T-helper 17 cell (primary cell): ENCODE data around the gene MFSD11. TPM values are rescaled to one million over a fixed set of nuclear protein-coding genes. Genes with fewer than 3 reads are reported as not detected.
"Not testable (repeated sequence)": the region's sequence is repeated elsewhere in the genome, so short reads cannot be mapped to it uniquely, and the experiment has no call there.

Experiments
- ATAC-seq: fragments of 150-1000 bp; cut with Tn5 transposase; 2 replicates; pipeline ENCODE4 v1.10.0; 2021; ENCODE audit warnings: mild to moderate bottlenecking, moderate library complexity
- DNase-seq, 3 donors: peaks; one replicate each; pipeline versions ENCODE4 v3.0.0 to v3.0.0-alpha.2; 2020 to 2021
- H3K9me3 ChIP-seq: one replicate; pipeline ENCODE4 v1.7.0; 2013; ENCODE audit warnings: low read length, mild to moderate bottlenecking; ENCODE audit not compliant: control insufficient read depth, poor library complexity, severe bottlenecking
- H3K27ac Mint-ChIP-seq: one replicate; pipeline ENCODE4 v1.8.0; 2022; ENCODE audit warnings: mild to moderate bottlenecking, moderate library complexity, mixed read lengths
- H3K27me3 Mint-ChIP-seq: one replicate; pipeline ENCODE4 v1.8.0; 2022; ENCODE audit warnings: mixed read lengths
- H3K36me3 Mint-ChIP-seq: one replicate; pipeline ENCODE4 v1.8.0; 2022; ENCODE audit warnings: low read depth, mixed read lengths
- H3K4me1 Mint-ChIP-seq: one replicate; pipeline ENCODE4 v1.8.0; 2022; ENCODE audit warnings: mild to moderate bottlenecking, mixed read lengths
- H3K4me3 Mint-ChIP-seq: one replicate; pipeline ENCODE4 v1.8.0; 2022; ENCODE audit warnings: mild to moderate bottlenecking, moderate library complexity, mixed read lengths
- total RNA-seq, 4 donors: library from RNA in 2 of 4; stranded (reverse) in 2 of 4; gene quantifications; one replicate each; pipeline ENCODE4 v1.2.3 and lab custom pipeline; 2022 to 2026

The MFSD11 gene
- total RNA-seq, 2 donors from 2014 or later: 29.4 to 36.7 TPM

GRCh38 chr17:76792348-76792747 is 54.4 kb downstream of the MFSD11 start:
- H3K9me3 ChIP-seq: no peaks in the 10 kb centered on the region
- peaks cover 18% of the 10 kb centered on the region for H3K4me1 Mint-ChIP-seq
- ATAC-seq: no peak
- H3K27me3 Mint-ChIP-seq: no peaks in the 10 kb centered on the region
- no peak for DNase-seq
- no peak overlapping the region for H3K4me3 Mint-ChIP-seq
- H3K27ac Mint-ChIP-seq: peak overlapping the region; percentile 73
- peaks cover 2% of the 10 kb centered on the region for H3K36me3 Mint-ChIP-seq

GRCh38 chr17:76793775-76794174 is 55.9 kb downstream of the MFSD11 start:
- Mint-ChIP-seq H3K27ac (peak overlapping the region; percentile 43), H3K4me1 (peaks cover 18% of the 10 kb centered on the region), H3K4me3 (no peak overlapping the region), H3K36me3 (peaks cover 2% of the 10 kb centered on the region), H3K27me3 (no peaks in the 10 kb centered on the region)
- ATAC-seq (no peak), DNase-seq (no peak)
- H3K9me3 ChIP-seq: no peaks in the 10 kb centered on the region

DNA sequence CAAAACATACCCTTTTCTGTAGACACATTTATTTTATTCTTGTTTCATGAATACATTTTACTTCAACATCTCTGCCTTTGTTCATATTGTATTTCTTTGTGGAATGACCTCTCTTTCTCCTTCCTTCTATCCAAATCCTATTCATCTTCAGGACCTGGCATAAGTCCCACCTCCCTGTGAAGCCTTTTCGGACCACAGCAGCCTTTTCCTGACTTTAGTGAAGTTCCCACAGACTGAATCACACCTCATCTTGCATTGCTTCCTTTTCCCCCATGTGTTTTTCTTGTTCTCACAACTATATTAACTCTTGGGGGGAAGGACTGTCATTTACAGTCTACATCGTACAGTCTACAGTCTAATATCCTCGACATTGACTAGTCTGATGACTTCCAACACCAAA is 58.2 kb downstream of the MFSD11 start:
- no peak overlapping the region for H3K4me3 Mint-ChIP-seq
- no peak for DNase-seq
- no peaks in the 10 kb centered on the region for H3K9me3 ChIP-seq
- H3K27ac Mint-ChIP-seq: no peak overlapping the region
- H3K36me3 Mint-ChIP-seq: peaks cover 2% of the 10 kb centered on the region
- H3K27me3 Mint-ChIP-seq: no peaks in the 10 kb centered on the region
- H3K4me1 Mint-ChIP-seq: peaks cover 16% of the 10 kb centered on the region
- ATAC-seq: no peak

- H3K27ac Mint-ChIP-seq: no peak overlapping the region
- H3K4me1 Mint-ChIP-seq: peaks cover 7% of the 10 kb centered on the region
Measured at GRCh38 chr17:76797241-76797840, 59.4 kb downstream of the MFSD11 start.

DNA sequence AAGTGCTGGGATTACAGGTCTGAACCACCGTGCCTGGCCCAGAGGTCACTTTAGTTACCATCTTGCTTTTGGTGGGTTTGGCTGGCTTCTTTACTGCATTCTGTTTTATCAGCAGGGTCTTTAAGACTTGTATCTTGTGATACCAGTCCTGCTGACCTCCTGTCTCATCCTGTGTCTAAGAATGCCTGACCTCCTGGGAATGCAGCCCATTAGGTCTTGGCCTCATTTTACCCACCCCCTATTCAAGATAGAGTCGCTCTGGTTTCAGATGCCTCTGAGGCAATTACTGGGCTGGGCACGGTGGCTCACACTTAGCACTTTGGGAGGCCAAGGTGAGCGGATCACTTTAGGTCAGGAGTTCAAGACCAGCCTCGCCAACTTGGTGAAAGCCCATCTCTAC is 63.8 kb downstream of the MFSD11 start:
- Mint-ChIP-seq H3K27me3 (no peaks in the 10 kb centered on the region), H3K36me3 (no peaks in the 10 kb centered on the region), H3K4me1 (no peaks in the 10 kb centered on the region), H3K4me3 (no peak overlapping the region), H3K27ac (no peak overlapping the region)
- no peaks in the 10 kb centered on the region for H3K9me3 ChIP-seq
- DNase-seq (no peak), ATAC-seq (no peak)

More at GRCh38 chr17:76797241-76797840, 59.4 kb downstream of the MFSD11 start:
- DNase-seq: no peak
- H3K9me3 ChIP-seq: no peaks in the 10 kb centered on the region
- H3K27me3 Mint-ChIP-seq: no peaks in the 10 kb centered on the region
- H3K4me3 Mint-ChIP-seq: no peak overlapping the region
- no peak for ATAC-seq
- peaks cover 2% of the 10 kb centered on the region for H3K36me3 Mint-ChIP-seq

- Mint-ChIP-seq H3K4me3 (no peak overlapping the region), H3K36me3 (no peaks in the 10 kb centered on the region), H3K27ac (no peak overlapping the region), H3K27me3 (no peaks in the 10 kb centered on the region), H3K4me1 (no peaks in the 10 kb centered on the region)
- ATAC-seq: no peak
- no peak for DNase-seq
- no peaks in the 10 kb centered on the region for H3K9me3 ChIP-seq
Measured at GRCh38 chr17:76805319-76805718, 67.4 kb downstream of the MFSD11 start.

DNA sequence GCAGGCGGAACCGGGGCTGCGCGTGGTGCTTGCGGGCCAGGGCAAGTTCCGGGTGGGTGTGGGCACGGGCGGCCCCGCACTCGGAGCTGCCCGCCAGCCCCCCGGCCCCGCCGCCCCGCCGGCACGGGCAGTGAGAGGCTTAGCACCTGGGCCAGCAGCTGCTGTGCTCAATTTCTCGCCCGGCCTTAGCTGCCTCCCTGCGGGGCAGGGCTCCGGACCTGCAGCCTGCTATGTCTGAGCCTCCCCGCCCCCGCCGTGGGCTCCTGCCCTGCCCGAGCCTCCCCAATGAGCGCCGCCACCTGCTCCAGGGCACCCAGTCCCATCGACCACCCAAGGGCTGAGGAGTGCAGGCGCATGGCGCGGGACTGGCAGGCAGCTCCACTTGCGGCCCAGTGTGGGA is 68.2 kb downstream of the MFSD11 start:
- not testable (repeated sequence) for H3K27ac Mint-ChIP-seq, H3K27me3 Mint-ChIP-seq, ATAC-seq, DNase-seq, H3K9me3 ChIP-seq, H3K4me3 Mint-ChIP-seq, H3K4me1 Mint-ChIP-seq, H3K36me3 Mint-ChIP-seq

- not testable (repeated sequence) for ATAC-seq, H3K27me3 Mint-ChIP-seq, H3K36me3 Mint-ChIP-seq, H3K4me1 Mint-ChIP-seq, H3K4me3 Mint-ChIP-seq, H3K9me3 ChIP-seq, H3K27ac Mint-ChIP-seq, DNase-seq
Measured at GRCh38 chr17:76806767-76807166, 68.8 kb downstream of the MFSD11 start.

- no peak overlapping the region for H3K4me3 Mint-ChIP-seq
- no peaks in the 10 kb centered on the region for H3K9me3 ChIP-seq
- no peak overlapping the region for H3K27ac Mint-ChIP-seq
- no peaks in the 10 kb centered on the region for H3K4me1 Mint-ChIP-seq
- DNase-seq (no peak), ATAC-seq (no peak)
- H3K27me3 Mint-ChIP-seq: no peaks in the 10 kb centered on the region
- H3K36me3 Mint-ChIP-seq: no peaks in the 10 kb centered on the region
Measured at GRCh38 chr17:76808326-76808725, 70.4 kb downstream of the MFSD11 start.

DNA sequence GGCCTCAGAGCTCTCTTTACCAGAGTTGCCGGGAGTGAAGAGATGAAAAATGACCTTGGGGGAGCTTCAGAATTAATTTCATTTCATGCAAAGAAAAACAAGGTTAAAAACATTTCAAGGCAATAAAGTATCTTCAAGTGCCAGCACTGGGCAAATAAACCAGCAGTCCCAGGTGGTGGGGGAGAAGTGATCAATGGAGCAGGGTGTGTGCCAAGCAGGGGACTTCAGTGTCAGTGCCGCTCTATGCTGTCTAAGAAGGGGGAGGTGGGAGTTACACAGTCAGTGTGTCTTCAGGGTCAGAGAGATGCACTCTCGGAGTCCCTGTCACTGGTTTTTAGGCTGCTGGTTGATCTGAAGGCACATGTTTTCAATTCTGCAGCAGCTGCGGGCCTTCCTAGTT is 73.0 kb downstream of the MFSD11 start:
- H3K27me3 Mint-ChIP-seq: no peaks in the 10 kb centered on the region
- H3K4me3 Mint-ChIP-seq: no peak overlapping the region
- H3K36me3 Mint-ChIP-seq: no peaks in the 10 kb centered on the region
- H3K27ac Mint-ChIP-seq: no peak overlapping the region
- DNase-seq: no peak
- H3K9me3 ChIP-seq: no peaks in the 10 kb centered on the region
- no peaks in the 10 kb centered on the region for H3K4me1 Mint-ChIP-seq
- no peak for ATAC-seq

DNA sequence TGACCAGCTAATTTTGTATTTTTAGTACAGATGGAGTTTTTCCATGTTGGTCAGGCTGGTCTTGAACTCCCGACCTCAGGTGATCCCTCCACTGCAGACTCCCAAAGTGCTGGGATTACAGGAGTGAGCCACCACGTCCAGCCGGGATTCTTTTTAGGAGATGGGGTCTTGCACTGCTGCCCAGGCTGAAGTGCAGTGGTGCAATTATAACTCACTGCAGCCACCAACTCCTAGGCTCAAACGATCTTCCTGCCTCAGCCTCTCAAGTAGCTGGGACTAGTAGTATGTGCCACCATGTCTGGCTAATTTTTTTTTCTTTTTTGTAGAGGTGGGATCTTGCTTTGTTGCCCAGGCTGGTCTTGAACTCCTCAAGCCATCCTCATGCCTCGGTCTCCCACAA is 73.9 kb downstream of the MFSD11 start:
- no peaks in the 10 kb centered on the region for H3K9me3 ChIP-seq
- H3K36me3 Mint-ChIP-seq: no peaks in the 10 kb centered on the region
- no peaks in the 10 kb centered on the region for H3K27me3 Mint-ChIP-seq
- ATAC-seq (no peak), DNase-seq (no peak)
- peaks cover 6% of the 10 kb centered on the region for H3K4me1 Mint-ChIP-seq
- no peak overlapping the region for H3K4me3 Mint-ChIP-seq
- H3K27ac Mint-ChIP-seq: no peak overlapping the region

DNA sequence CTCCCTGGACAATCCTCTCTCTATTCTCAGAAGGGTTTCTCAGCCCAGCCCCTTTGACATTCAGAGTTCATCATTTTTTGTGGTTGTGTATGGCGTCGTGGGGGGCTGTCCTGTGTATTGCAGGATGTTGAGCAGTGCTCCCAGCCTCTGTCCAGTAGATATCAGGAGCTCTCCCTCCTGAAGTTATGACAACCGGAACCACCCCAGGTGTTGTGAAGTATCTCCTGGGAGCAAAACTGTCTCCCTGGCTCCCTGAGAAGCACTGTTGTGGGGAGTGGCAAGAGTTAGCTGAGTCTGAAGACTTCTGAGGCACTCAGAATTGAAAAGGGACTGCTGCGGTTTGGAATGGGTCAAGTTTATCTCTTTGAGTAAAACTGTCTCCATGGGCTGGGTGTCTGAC is 74.3 kb downstream of the MFSD11 start:
- DNase-seq (no peak), ATAC-seq (no peak)
- H3K4me1 Mint-ChIP-seq: peaks cover 7% of the 10 kb centered on the region
- no peaks in the 10 kb centered on the region for H3K9me3 ChIP-seq
- no peaks in the 10 kb centered on the region for H3K36me3 Mint-ChIP-seq
- no peaks in the 10 kb centered on the region for H3K27me3 Mint-ChIP-seq
- H3K27ac Mint-ChIP-seq: no peak overlapping the region
- H3K4me3 Mint-ChIP-seq: no peak overlapping the region

DNA sequence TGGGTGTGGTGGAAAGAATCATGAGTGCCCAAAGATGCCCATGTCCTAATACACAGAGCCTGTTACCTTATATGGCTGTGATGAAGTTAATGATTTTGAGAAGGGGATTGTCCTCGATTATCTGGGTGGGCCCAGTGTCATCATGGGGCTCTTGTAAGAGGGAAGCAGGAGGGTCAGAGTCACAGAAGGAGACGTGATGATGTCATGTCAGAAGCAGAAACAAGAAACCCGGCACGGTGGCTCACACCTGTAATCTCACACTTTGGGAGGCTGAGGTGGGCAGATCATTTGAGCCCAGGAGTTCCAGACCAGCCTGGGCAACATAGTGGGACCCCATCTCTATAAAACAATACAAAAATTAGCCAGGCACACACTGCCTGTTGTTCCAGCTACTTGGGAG is 75.0 kb downstream of the MFSD11 start:
- Mint-ChIP-seq H3K4me1 (peaks cover 7% of the 10 kb centered on the region), H3K27me3 (no peaks in the 10 kb centered on the region), H3K27ac (no peak overlapping the region), H3K36me3 (no peaks in the 10 kb centered on the region), H3K4me3 (no peak overlapping the region)
- DNase-seq (no peak), ATAC-seq (no peak)
- H3K9me3 ChIP-seq: no peaks in the 10 kb centered on the region

- Mint-ChIP-seq H3K4me3 (peak overlapping the region; percentile 25), H3K27me3 (peaks cover 10% of the 10 kb centered on the region)
- H3K27ac Mint-ChIP-seq, H3K9me3 ChIP-seq, H3K36me3 Mint-ChIP-seq, H3K4me1 Mint-ChIP-seq, DNase-seq: not testable (repeated sequence)
- ATAC-seq: peak; percentile 71
Measured at GRCh38 chr17:76815907-76816589, 78.1 kb downstream of the MFSD11 start.
